Osteocyte (in vitro differentiated cells): Measurements from ENCODE around the gene UBA1. TPM values are rescaled to one million over a fixed set of nuclear protein-coding genes. Genes with fewer than 3 reads are reported as not detected.

Experiments used
- DNase-seq: peaks from one replicate; pipeline ENCODE4 v3.0.0; 2021; ENCODE audit warnings: mixed read lengths; ENCODE audit not compliant: unreplicated experiment; ENCODE audit errors: extremely low spot score
- H3K27ac Mint-ChIP-seq: one replicate; pipeline ENCODE4 v1.8.0; 2021; ENCODE audit warnings: mild to moderate bottlenecking, mixed read lengths; ENCODE audit not compliant: unreplicated experiment
- H3K27me3 Mint-ChIP-seq: one replicate; pipeline ENCODE4 v1.8.0; 2021; ENCODE audit warnings: mixed read lengths; ENCODE audit not compliant: unreplicated experiment
- H3K36me3 Mint-ChIP-seq: one replicate; pipeline ENCODE4 v1.8.0; 2021; ENCODE audit warnings: mixed read lengths; ENCODE audit not compliant: unreplicated experiment
- H3K4me1 Mint-ChIP-seq: one replicate; pipeline ENCODE4 v1.8.0; 2021; ENCODE audit warnings: mixed read lengths; ENCODE audit not compliant: unreplicated experiment
- H3K4me3 Mint-ChIP-seq: one replicate; pipeline ENCODE4 v1.8.0; 2021; ENCODE audit warnings: mild to moderate bottlenecking, moderate library complexity, mixed read lengths; ENCODE audit not compliant: unreplicated experiment
- H3K9me3 Mint-ChIP-seq: one replicate; pipeline ENCODE4 v1.8.0; 2021; ENCODE audit warnings: mixed read lengths; ENCODE audit not compliant: unreplicated experiment
- total RNA-seq: library from RNA; stranded (reverse); gene quantifications from 2 replicates; pipeline ENCODE4 v1.2.1, GENCODE V29; 2021
- TF ChIP-seq, protein P1 (sequence below): fragments of 200-600 bp; sonication (generic); IDR thresholded peaks from 2 replicates; pipeline ENCODE4 v1.5.0; 2021; ENCODE audit warnings: antibody characterized with exemption, mild to moderate bottlenecking, moderate library complexity

Gene UBA1
- total RNA-seq, 1 donor from 2014 or later = 350 TPM

DNA sequence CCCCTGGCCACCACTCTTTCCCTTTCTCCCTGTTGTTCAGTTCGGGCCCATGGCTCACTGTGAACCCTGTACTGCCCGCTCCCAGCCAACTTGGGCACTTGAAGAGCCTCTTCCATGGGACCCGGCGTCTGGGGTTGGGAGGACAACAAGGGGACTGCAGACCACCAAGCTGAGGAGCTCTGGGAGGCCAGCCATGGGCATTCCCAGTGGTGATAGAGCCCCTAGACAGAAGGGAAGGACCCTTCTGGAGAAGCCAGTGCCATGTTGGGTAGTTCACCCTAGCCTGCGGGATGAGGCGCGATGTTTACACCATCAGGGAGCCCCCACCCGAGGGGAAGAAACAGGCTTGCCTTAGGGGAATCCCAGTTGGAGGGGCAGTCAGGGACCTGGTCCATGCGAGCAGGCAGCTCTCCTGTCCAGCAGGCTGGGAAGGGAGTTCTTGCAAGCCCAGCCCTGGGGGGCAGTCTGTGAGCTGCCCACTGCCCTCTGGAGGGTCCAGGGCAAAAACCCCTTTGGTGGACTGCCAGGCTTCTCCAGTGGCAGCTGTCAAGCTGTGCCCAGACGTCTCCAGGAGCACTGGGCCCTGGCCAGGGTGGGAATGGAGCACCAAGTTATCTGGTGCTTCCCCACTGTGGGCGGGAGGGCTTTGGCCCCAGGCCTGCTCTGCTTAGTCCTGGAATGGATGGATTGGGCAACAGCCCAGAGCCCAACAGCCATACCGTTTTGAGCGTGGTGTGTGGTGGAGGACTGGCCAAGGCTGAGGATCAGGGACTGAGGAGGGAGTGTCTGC lies 23.7 kb upstream of the UBA1 start:
- TF ChIP-seq, protein P1, sequence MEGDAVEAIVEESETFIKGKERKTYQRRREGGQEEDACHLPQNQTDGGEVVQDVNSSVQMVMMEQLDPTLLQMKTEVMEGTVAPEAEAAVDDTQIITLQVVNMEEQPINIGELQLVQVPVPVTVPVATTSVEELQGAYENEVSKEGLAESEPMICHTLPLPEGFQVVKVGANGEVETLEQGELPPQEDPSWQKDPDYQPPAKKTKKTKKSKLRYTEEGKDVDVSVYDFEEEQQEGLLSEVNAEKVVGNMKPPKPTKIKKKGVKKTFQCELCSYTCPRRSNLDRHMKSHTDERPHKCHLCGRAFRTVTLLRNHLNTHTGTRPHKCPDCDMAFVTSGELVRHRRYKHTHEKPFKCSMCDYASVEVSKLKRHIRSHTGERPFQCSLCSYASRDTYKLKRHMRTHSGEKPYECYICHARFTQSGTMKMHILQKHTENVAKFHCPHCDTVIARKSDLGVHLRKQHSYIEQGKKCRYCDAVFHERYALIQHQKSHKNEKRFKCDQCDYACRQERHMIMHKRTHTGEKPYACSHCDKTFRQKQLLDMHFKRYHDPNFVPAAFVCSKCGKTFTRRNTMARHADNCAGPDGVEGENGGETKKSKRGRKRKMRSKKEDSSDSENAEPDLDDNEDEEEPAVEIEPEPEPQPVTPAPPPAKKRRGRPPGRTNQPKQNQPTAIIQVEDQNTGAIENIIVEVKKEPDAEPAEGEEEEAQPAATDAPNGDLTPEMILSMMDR = no peak
- Mint-ChIP-seq H3K4me3 (no peak overlapping the region), H3K9me3 (no peaks in the 10 kb centered on the region), H3K27me3 (no peaks in the 10 kb centered on the region), H3K27ac (no peak overlapping the region), H3K4me1 (no peaks in the 10 kb centered on the region), H3K36me3 (peaks cover 5% of the 10 kb centered on the region)
- no peak for DNase-seq

DNA sequence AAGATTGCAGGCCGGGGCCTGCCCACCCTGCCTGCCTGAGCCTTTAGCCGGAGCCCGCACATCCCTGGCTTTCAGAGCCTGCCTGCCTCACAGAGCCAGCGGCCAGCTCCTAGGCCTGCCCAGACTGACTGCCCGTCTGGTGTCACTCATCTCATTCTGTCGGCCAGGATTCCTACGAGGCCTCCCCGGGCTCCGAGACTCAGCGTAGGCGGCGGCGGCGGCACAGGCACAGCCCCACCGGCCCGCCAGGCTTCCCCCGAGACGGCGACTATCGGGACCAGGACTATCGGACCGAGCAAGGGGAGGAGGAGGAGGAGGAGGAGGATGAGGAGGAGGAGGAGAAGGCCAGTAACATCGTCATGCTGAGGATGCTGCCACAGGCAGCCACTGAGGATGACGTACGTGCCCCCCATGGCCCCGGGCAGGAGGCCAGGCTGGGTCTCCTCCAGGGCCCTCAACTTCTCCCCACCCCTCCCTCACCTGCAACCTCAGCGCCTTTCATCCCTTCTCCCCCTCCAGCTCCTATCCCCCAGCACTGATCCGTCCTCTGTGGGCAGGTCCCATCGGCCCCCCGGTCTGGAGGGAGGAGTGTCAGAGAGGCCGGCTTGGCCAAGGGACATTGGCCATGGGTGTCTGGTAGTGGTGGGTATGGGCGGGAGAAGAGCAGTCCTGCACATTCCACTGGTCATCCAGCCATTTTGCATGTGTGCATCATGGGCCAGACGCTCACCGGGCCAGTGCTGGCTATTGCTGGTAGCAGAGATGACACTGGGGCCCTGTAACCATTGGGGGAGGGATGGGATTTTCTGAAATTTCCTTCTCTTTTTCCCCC lies 22.6 kb upstream of the UBA1 start:
- Mint-ChIP-seq H3K27me3 (no peaks in the 10 kb centered on the region), H3K27ac (no peak overlapping the region), H3K4me3 (no peak overlapping the region), H3K4me1 (no peaks in the 10 kb centered on the region), H3K9me3 (no peaks in the 10 kb centered on the region), H3K36me3 (peaks cover 5% of the 10 kb centered on the region)
- TF ChIP-seq, protein P1 = no peak
- no peak for DNase-seq

DNA sequence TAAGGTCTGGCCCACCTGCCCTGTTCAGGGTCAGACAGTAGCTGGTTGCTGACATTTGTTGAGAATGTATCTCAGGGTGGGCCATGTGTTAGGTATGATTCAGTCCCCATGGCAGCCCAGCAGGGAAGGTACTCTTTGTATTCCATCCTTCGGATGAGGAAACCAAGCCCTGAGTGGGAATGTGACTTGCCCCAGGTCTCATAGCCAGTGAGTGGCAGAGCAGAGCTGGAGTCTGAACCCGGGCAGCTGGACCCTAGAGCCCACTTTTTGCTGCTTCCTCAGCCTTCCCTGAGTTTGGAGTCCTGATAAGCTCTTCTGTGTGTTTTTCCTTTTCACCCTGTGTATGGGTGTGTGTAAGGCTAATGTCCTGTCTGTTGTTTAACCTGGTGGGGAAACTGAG lies 21.6 kb upstream of the UBA1 start:
- Mint-ChIP-seq H3K4me1 (no peaks in the 10 kb centered on the region), H3K4me3 (no peak overlapping the region), H3K36me3 (peaks cover 5% of the 10 kb centered on the region), H3K27me3 (no peaks in the 10 kb centered on the region), H3K9me3 (no peaks in the 10 kb centered on the region), H3K27ac (no peak overlapping the region)
- no peak for DNase-seq
- TF ChIP-seq, protein P1 = no peak

DNA sequence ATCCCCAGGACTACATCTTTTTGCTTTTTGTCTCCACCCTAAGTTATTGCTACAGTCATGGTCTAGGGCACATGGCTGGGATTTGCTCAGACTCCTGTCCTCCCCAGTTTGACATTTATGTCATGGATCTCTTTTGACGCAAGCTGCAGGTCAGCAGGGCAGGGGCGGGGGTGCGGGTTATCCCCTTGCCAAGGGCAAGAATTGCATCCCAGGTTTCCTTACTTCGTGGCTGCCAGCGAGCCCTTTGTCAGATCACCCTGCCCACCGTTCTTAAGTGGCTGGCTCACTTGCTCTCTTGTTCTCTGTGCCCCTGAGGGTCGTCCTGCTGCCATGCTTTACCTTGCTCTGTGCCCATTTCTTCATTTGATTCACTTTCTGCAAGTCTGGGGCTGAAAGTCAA lies 21.1 kb upstream of the UBA1 start:
- peaks cover 5% of the 10 kb centered on the region for H3K36me3 Mint-ChIP-seq
- no peak for DNase-seq
- H3K4me3 Mint-ChIP-seq = no peak overlapping the region
- H3K27ac Mint-ChIP-seq = no peak overlapping the region
- no peaks in the 10 kb centered on the region for H3K4me1 Mint-ChIP-seq
- no peaks in the 10 kb centered on the region for H3K9me3 Mint-ChIP-seq
- no peaks in the 10 kb centered on the region for H3K27me3 Mint-ChIP-seq
- TF ChIP-seq, protein P1 = no peak
